Measurements from ENCODE around the gene KCNQ1. TPM values are rescaled to one million over a fixed set of nuclear protein-coding genes. Genes with fewer than 3 reads are reported as not detected.

KCNQ1 gene
- total RNA-seq, 3 donors from 2014 or later = 15.5 to 44.7 (median 37.4) TPM

GRCh38 chr11:2525941-2526807, 81.4 kb downstream of the KCNQ1 start:
- H3K4me1 ChIP-seq (ENCODE audit: low read depth) = peaks cover 24% of the 10 kb centered on the region
- no peaks in the 10 kb centered on the region for H3K9me3 ChIP-seq
- H3K4me3 ChIP-seq = no peak overlapping the region
- no peak for TF ChIP-seq CTCF (IDR thresholded peaks at IDR 0.05)
- DNase-seq (peak; percentile 40 to 65 (median 61)), ATAC-seq (peak; percentile 52)
- no peaks in the 10 kb centered on the region for H3K36me3 ChIP-seq (ENCODE audit: low read depth)
- intact Hi-C loops (cut with DNase I, micrococcal nuclease) = no loop called here

- H3K36me3 ChIP-seq (ENCODE audit: low read depth) = no peaks in the 10 kb centered on the region
- H3K4me3 ChIP-seq = no peak overlapping the region
- ATAC-seq (peak; percentile 85), DNase-seq (peak; percentile 84 to 89 (median 86))
- peak; percentile 29 for TF ChIP-seq CTCF (IDR thresholded peaks at IDR 0.05)
- H3K4me1 ChIP-seq (ENCODE audit: low read depth) = peaks cover 28% of the 10 kb centered on the region
- no peaks in the 10 kb centered on the region for H3K9me3 ChIP-seq
- intact Hi-C loops (cut with DNase I, micrococcal nuclease) = no loop called here
Observed at GRCh38 chr11:2526808-2527381, 82.1 kb downstream of the KCNQ1 start.

GRCh38 chr11:2527621-2528291, 82.9 kb downstream of the KCNQ1 start:
- intact Hi-C loops (cut with DNase I, micrococcal nuclease) = no loop called here
- peaks cover 32% of the 10 kb centered on the region for H3K4me1 ChIP-seq (ENCODE audit: low read depth)
- no peaks in the 10 kb centered on the region for H3K36me3 ChIP-seq (ENCODE audit: low read depth)
- no peak overlapping the region for H3K4me3 ChIP-seq
- H3K9me3 ChIP-seq = no peaks in the 10 kb centered on the region
- no peak for TF ChIP-seq CTCF (IDR thresholded peaks at IDR 0.05)
- DNase-seq (peak in 2 of 3 donors; percentile 55), ATAC-seq (no peak)

GRCh38 chr11:2528301-2529050, 83.7 kb downstream of the KCNQ1 start:
- DNase-seq (peak; percentile 44 to 56 (median 49)), ATAC-seq (peak; percentile 8)
- Histone ChIP-seq H3K4me3 (no peak overlapping the region), H3K36me3 (ENCODE audit: low read depth) (no peaks in the 10 kb centered on the region), H3K9me3 (no peaks in the 10 kb centered on the region), H3K4me1 (ENCODE audit: low read depth) (peaks cover 38% of the 10 kb centered on the region)
- no peak for TF ChIP-seq CTCF (IDR thresholded peaks at IDR 0.05)
- intact Hi-C loops (cut with DNase I, micrococcal nuclease) = no loop called here

GRCh38 chr11:2529173-2529572, 84.4 kb downstream of the KCNQ1 start:
- intact Hi-C loops (cut with DNase I, micrococcal nuclease) = no loop called here
- peak in 2 of 3 donors; percentile 17 to 27 for DNase-seq
- ATAC-seq = no peak
- TF ChIP-seq CTCF (IDR thresholded peaks at IDR 0.05) = no peak
- peaks cover 40% of the 10 kb centered on the region for H3K4me1 ChIP-seq (ENCODE audit: low read depth)
- H3K9me3 ChIP-seq = no peaks in the 10 kb centered on the region
- no peak overlapping the region for H3K4me3 ChIP-seq
- no peaks in the 10 kb centered on the region for H3K36me3 ChIP-seq (ENCODE audit: low read depth)
